IMR-90 (cell line): ENCODE results near the gene HHIPL1. TPM values are rescaled to one million over a fixed set of nuclear protein-coding genes. Genes with fewer than 3 reads are reported as not detected.
A peak's percentile ranks its signal among the peaks of the same experiment; 100 is the strongest.

ENCODE experiments used
- ATAC-seq: fragments of 200-7000 bp; cut with Tn5 transposase; 2 replicates; pipeline ENCODE4 v1.9.1; 2020; ENCODE audit warnings: low read depth, mild to moderate bottlenecking, moderate library complexity
- BruUV-seq: library from RNA; stranded (reverse); fragments of 400-500 nt; replicated peaks from 2 replicates; lab custom pipeline; 2021; lab: Mats Ljungman, UMichigan
- CTCF ChIA-PET: fragments of 300-600 bp; formaldehyde crosslinking; extraction: SDS; loops from one replicate; lab custom pipeline; 2021; ENCODE audit warnings: antibody characterized with exemption; lab: Yijun Ruan, JAX
- POLR2A ChIA-PET: fragments of 300-600 bp; sonication (Branson Sonifier 250); formaldehyde crosslinking; loops from one replicate; lab custom pipeline; 2022; ENCODE audit warnings: antibody characterized with exemption; ENCODE audit not compliant: unreplicated experiment; lab: Charles Lee
- DNase-seq: peaks from one replicate; pipeline ENCODE4 v3.0.0; 2013
- H2AFZ ChIP-seq: replicated peaks from 2 replicates; pipeline ENCODE3; 2013; ENCODE audit warnings: low read length, mild to moderate bottlenecking; ENCODE audit not compliant: poor library complexity
- H2AK5ac ChIP-seq: 2 replicates; pipeline ENCODE4 v1.6.1; 2013; ENCODE audit warnings: low read depth, low read length, inconsistent platforms
- H2AK9ac ChIP-seq: replicated peaks from 2 replicates; pipeline ENCODE3; 2013; ENCODE audit warnings: mild to moderate bottlenecking, low read depth, low read length, moderate library complexity; ENCODE audit not compliant: poor library complexity
- H2BK120ac ChIP-seq: 2 replicates; pipeline ENCODE4 v1.6.1; 2013; ENCODE audit warnings: low read depth, low read length, inconsistent platforms
- H2BK15ac ChIP-seq: 3 replicates; pipeline ENCODE4 v1.6.1; 2013; ENCODE audit warnings: low read depth, low read length, inconsistent platforms
- H2BK20ac ChIP-seq: 2 replicates; pipeline ENCODE4 v1.6.1; 2013; ENCODE audit warnings: low read depth, mild to moderate bottlenecking, inconsistent platforms, low read length, moderate library complexity
- H2BK5ac ChIP-seq: 2 replicates; pipeline ENCODE4 v1.6.1; 2013; ENCODE audit warnings: mild to moderate bottlenecking, low read depth, low read length, inconsistent platforms; ENCODE audit not compliant: poor library complexity, severe bottlenecking
- H3K14ac ChIP-seq: replicated peaks from 2 replicates; pipeline ENCODE4 v1.6.1; 2013; ENCODE audit warnings: low read depth, low read length, inconsistent platforms
- H3K18ac ChIP-seq: 2 replicates; pipeline ENCODE4 v1.6.1; 2013; ENCODE audit warnings: low read depth, low read length, control low read depth
- H3K23ac ChIP-seq: 2 replicates; pipeline ENCODE4 v1.6.1; 2013; ENCODE audit warnings: low read depth, low read length, inconsistent platforms
- H3K27ac ChIP-seq: 2 replicates; pipeline ENCODE4 v1.5.1; 2013; ENCODE audit warnings: mild to moderate bottlenecking, control low read depth, low read length; ENCODE audit not compliant: insufficient read depth
- H3K27me3 ChIP-seq: 2 replicates; pipeline ENCODE4 v1.6.1; 2013; ENCODE audit warnings: low read length; ENCODE audit not compliant: control insufficient read depth, insufficient read depth
- H3K36me3 ChIP-seq: 2 replicates; pipeline ENCODE4 v1.6.1; 2013; ENCODE audit warnings: low read length, mixed read lengths; ENCODE audit not compliant: control insufficient read depth, insufficient read depth
- H3K4ac ChIP-seq: 2 replicates; pipeline ENCODE4 v1.6.1; 2013; ENCODE audit warnings: low read depth, low read length, inconsistent platforms
- H3K4me1 ChIP-seq: 2 replicates; pipeline ENCODE4 v1.6.1; 2013; ENCODE audit warnings: low read length, mixed read lengths; ENCODE audit not compliant: control insufficient read depth, insufficient read depth
- H3K4me2 ChIP-seq: 2 replicates; pipeline ENCODE4 v1.6.1; 2013; ENCODE audit warnings: low read depth, mild to moderate bottlenecking, control low read depth, low read length, moderate library complexity
- H3K4me3 ChIP-seq: 2 replicates; pipeline ENCODE4 v1.5.1; 2013; ENCODE audit warnings: low read depth, mild to moderate bottlenecking, control low read depth, low read length, moderate library complexity; ENCODE audit not compliant: insufficient read depth
- H3K56ac ChIP-seq: 2 replicates; pipeline ENCODE4 v1.6.1; 2013; ENCODE audit warnings: low read length, inconsistent platforms; ENCODE audit not compliant: insufficient read depth; ENCODE audit errors: extremely low read depth
- H3K79me1 ChIP-seq, 2 experiments: 2 replicates each; pipeline ENCODE4 v1.6.1; 2013; ENCODE audit warnings: low read length in 2 of 2, inconsistent platforms in 1 of 2, low read depth in 1 of 2
- H3K9ac ChIP-seq: 2 replicates; pipeline ENCODE4 v1.6.1; 2013; ENCODE audit warnings: low read depth, low read length, control low read depth
- H3K9me1 ChIP-seq: 2 replicates; pipeline ENCODE4 v1.6.1; 2013; ENCODE audit warnings: low read length, inconsistent platforms; ENCODE audit not compliant: insufficient read depth
- H3K9me3 ChIP-seq: 2 replicates; pipeline ENCODE4 v1.6.1; 2013; ENCODE audit warnings: low read length; ENCODE audit not compliant: control insufficient read depth, insufficient read depth
- H4K20me1 ChIP-seq: 2 replicates; pipeline ENCODE4 v1.6.1; 2013; ENCODE audit warnings: low read length, inconsistent platforms; ENCODE audit not compliant: insufficient read depth
- H4K5ac ChIP-seq: 2 replicates; pipeline ENCODE4 v1.6.1; 2013; ENCODE audit warnings: mild to moderate bottlenecking, low read depth, low read length, control low read depth
- H4K8ac ChIP-seq, 2 experiments: 2 replicates each; pipeline ENCODE4 v1.6.1; 2013; ENCODE audit warnings: low read depth in 2 of 2, low read length in 2 of 2, control low read depth in 1 of 2, inconsistent platforms in 1 of 2
- H4K91ac ChIP-seq: 2 replicates; pipeline ENCODE4 v1.6.1; 2013; ENCODE audit warnings: low read depth, low read length, inconsistent platforms; ENCODE audit not compliant: insufficient read depth
- BHLHE40 ChIP-seq: fragments of 150-350 bp; IDR thresholded peaks from 2 replicates; pipeline ENCODE4 v1.6.1; 2016; ENCODE audit warnings: mild to moderate bottlenecking, low read depth, low read length
- CHD1 ChIP-seq: IDR thresholded peaks from 2 replicates; pipeline ENCODE4 v1.6.1; 2012; ENCODE audit warnings: low read depth, low read length, improper control_type of control experiment
- MAZ ChIP-seq: IDR thresholded peaks from 2 replicates; pipeline ENCODE4 v1.6.1; 2012; ENCODE audit warnings: low read depth, mild to moderate bottlenecking, low read length, improper control_type of control experiment, moderate library complexity, borderline replicate concordance
- NFE2L2 ChIP-seq: fragments of 150-350 bp; IDR thresholded peaks from 2 replicates; pipeline ENCODE4 v1.6.1; 2016; ENCODE audit warnings: low read depth, mild to moderate bottlenecking, low read length
- POLR2A ChIP-seq: IDR thresholded peaks from 2 replicates; pipeline ENCODE4 v1.6.1; 2012; ENCODE audit warnings: mild to moderate bottlenecking, low read depth, low read length
- USF2 ChIP-seq: fragments of 150-350 bp; IDR thresholded peaks from 2 replicates; pipeline ENCODE4 v1.6.1; 2017; ENCODE audit warnings: mild to moderate bottlenecking, antibody characterized with exemption, low read length, low read depth
- WGBS, 2 experiments: methylation state at CpG; one replicate each; pipeline versions ENCODE4 v1.1.5 to v1.1.7; 2013; ENCODE audit warnings: missing lambda C conversion rate in 2 of 2; ENCODE audit not compliant: insufficient read length in 1 of 2; ENCODE audit errors: extremely low coverage in 2 of 2; 5-methylcytosine and 5-hydroxymethylcytosine counted together
- dilution Hi-C: fragments of 300-500 bp; cut with HindIII; formaldehyde crosslinking; loops from one replicate; pipeline ENCODE4 v1.14.3; 2018; ENCODE audit warnings: low sequenced_read_pairs; ENCODE audit not compliant: unreplicated experiment
- in situ Hi-C: fragments of 300-500 bp; cut with MboI; formaldehyde crosslinking; loops from 3 replicates; pipeline ENCODE4 v1.14.3; 2019; ENCODE audit warnings: low sequenced_read_pairs, inconsistent platforms, mixed read lengths
- intact Hi-C: fragments of 100-400 bp; cut with micrococcal nuclease; formaldehyde crosslinking; loops from 2 replicates; pipeline ENCODE4 v1.10.0; 2022
- polyA plus RNA-seq, 3 experiments: library from polyadenylated mRNA; depleted of rRNA; stranded (reverse); fragments of >200 nt; gene quantifications; 2 replicates each; pipeline ENCODE4 v1.2.3, GENCODE V29; 2012; ENCODE audit warnings: low replicate concordance in 1 of 3
- total RNA-seq: library from RNA; depleted of rRNA; stranded (reverse); fragments of >200 nt; gene quantifications from 2 replicates; pipeline ENCODE4 v1.2.3, GENCODE V29; 2012

The HHIPL1 gene
- total and polyA plus RNA-seq, 2 of the 4 experiments (the other 2 are of a cell fraction): 0.65 to 0.72 TPM

GRCh38 chr14:99603471-99604277, 41.3 kb upstream of the HHIPL1 start, which contains the start of gene CCDC85C:
Gene CCDC85C (minus strand): TSS chr14:99604207. CDS start chr14:99603959, 248 bp downstream.
- intact Hi-C loops (loop anchor here (1.0 to 2.0 kb wide), 2 partner anchors 67 to 81 kb away; no protein-coding TSS in a partner anchor), dilution Hi-C loops (no loop called here), in situ Hi-C loops (no loop called here)
- H3K79me1 ChIP-seq: peaks cover 16 to 59% of the 10 kb centered on the region in 2 experiments; a peak in 3 of 4 replicates
- H2BK120ac ChIP-seq: peak within 1 kb of the TSS; percentile 25
- peak within 1 kb of the TSS; percentile 94 for H2AK9ac ChIP-seq
- WGBS, 2 experiments: 3% methylated on average over 61 of the region's 128 CpGs; no CpG with 5 or more reads in 1 of the 2 experiments
- H2BK5ac ChIP-seq: peak within 1 kb of the TSS; percentile 83
- no peaks in the 10 kb centered on the region for H3K36me3 ChIP-seq
- H3K56ac ChIP-seq: peak within 1 kb of the TSS; percentile 51; the same call in 1 of the 2 replicates
- ATAC-seq (no peak), DNase-seq (peak; percentile 49)
- no peaks in the 10 kb centered on the region for H3K27me3 ChIP-seq
- no TSS peak for BruUV-seq
- H2AFZ ChIP-seq: peak within 1 kb of the TSS; percentile 95
- H4K5ac ChIP-seq: peak within 1 kb of the TSS; percentile 44; the same call in 1 of the 2 replicates
- H3K9me1 ChIP-seq: peaks cover 19% of the 10 kb centered on the region
- no peak within 1 kb of the TSS for H2BK20ac ChIP-seq
- peak within 1 kb of the TSS; percentile 52; the same call in 1 of the 2 replicates for H3K14ac ChIP-seq
- H3K4me2 ChIP-seq: peak within 1 kb of the TSS; percentile 89
- H2BK15ac ChIP-seq: no peak within 1 kb of the TSS
- ChIA-PET POLR2A (interaction anchor here (0.6 to 0.7 kb wide), 2 partner anchors 26 to 44 kb away, joined by 3 read pairs; no protein-coding TSS in a partner anchor), CTCF (interaction anchor here (0.9 to 1.4 kb wide), 3 partner anchors 28 to 154 kb away, joined by 3 read pairs; no protein-coding TSS in a partner anchor)
- H4K91ac ChIP-seq: peak within 1 kb of the TSS; percentile 51
- peak within 1 kb of the TSS; percentile 76 for H3K4ac ChIP-seq
- peak within 1 kb of the TSS; percentile 83 for H3K27ac ChIP-seq
- TF ChIP-seq USF2: no peak
- no peak for TF ChIP-seq POLR2A
- TF ChIP-seq BHLHE40: no peak
- no peak for TF ChIP-seq CHD1
- TF ChIP-seq NFE2L2: no peak
- no peak for TF ChIP-seq MAZ
- peaks cover 39% of the 10 kb centered on the region for H4K20me1 ChIP-seq
- H4K8ac ChIP-seq: peak within 1 kb of the TSS in 1 of 2 experiments; percentile 67; a peak in 1 of 4 replicates
- H3K23ac ChIP-seq: peak within 1 kb of the TSS; percentile 86
- H3K9ac ChIP-seq: peak within 1 kb of the TSS; percentile 82
- H2AK5ac ChIP-seq: peak within 1 kb of the TSS; percentile 72; the same call in 1 of the 2 replicates
- peak within 1 kb of the TSS; percentile 24; the same call in 1 of the 2 replicates for H3K18ac ChIP-seq
- peaks cover 16% of the 10 kb centered on the region for H3K4me1 ChIP-seq
- H3K4me3 ChIP-seq: peak within 1 kb of the TSS; percentile 69
- H3K9me3 ChIP-seq: no peaks in the 10 kb centered on the region
